Mesenchymal stem cell (in vitro differentiated cells and primary cell): Measurements from ENCODE around the gene C1QA.

ENCODE experiments used
- DNase-seq: peaks from one replicate; pipeline ENCODE4 v3.0.0-alpha.2; 2013
- H2AFZ ChIP-seq: one replicate; pipeline ENCODE4 v1.6.1; 2013; ENCODE audit warnings: low read depth, mild to moderate bottlenecking, control low read depth, inconsistent platforms, low read length, moderate library complexity
- H2AK5ac ChIP-seq: 2 replicates; pipeline ENCODE4 v1.6.1; 2013; ENCODE audit warnings: low read length, moderate library complexity, mild to moderate bottlenecking, inconsistent platforms; ENCODE audit not compliant: severe bottlenecking
- H2BK120ac ChIP-seq: one replicate; pipeline ENCODE4 v1.6.1; 2013; ENCODE audit warnings: low read depth, mild to moderate bottlenecking, inconsistent platforms, low read length, moderate library complexity
- H2BK12ac ChIP-seq, 2 experiments: one replicate each; pipeline ENCODE4 v1.6.1; 2013; ENCODE audit warnings: inconsistent platforms in 2 of 2, low read length in 2 of 2, mild to moderate bottlenecking in 2 of 2, moderate library complexity in 2 of 2, control low read depth in 1 of 2
- H2BK15ac ChIP-seq: one replicate; pipeline ENCODE4 v1.6.1; 2013; ENCODE audit warnings: mild to moderate bottlenecking, low read depth, inconsistent platforms; ENCODE audit not compliant: poor library complexity, severe bottlenecking
- H2BK5ac ChIP-seq: 2 replicates; pipeline ENCODE4 v1.6.1; 2013; ENCODE audit warnings: low read depth, mild to moderate bottlenecking, low read length, control low read depth, inconsistent platforms; ENCODE audit not compliant: poor library complexity, severe bottlenecking
- H3K14ac ChIP-seq, 2 experiments: one replicate each; pipeline ENCODE4 v1.6.1; 2013; ENCODE audit warnings: inconsistent platforms in 2 of 2, low read length in 2 of 2, control low read depth in 1 of 2, mild to moderate bottlenecking in 1 of 2, moderate library complexity in 1 of 2
- H3K18ac ChIP-seq, 2 experiments: one replicate each; pipeline ENCODE4 v1.6.1; 2013; ENCODE audit warnings: inconsistent platforms in 2 of 2, low read length in 2 of 2, control low read depth in 1 of 2, low read depth in 1 of 2, mild to moderate bottlenecking in 1 of 2
- H3K23ac ChIP-seq, 2 experiments: one replicate each; pipeline ENCODE4 v1.6.1; 2013; ENCODE audit warnings: inconsistent platforms in 2 of 2, low read length in 2 of 2, mild to moderate bottlenecking in 2 of 2, moderate library complexity in 2 of 2, control low read depth in 1 of 2
- H3K27ac ChIP-seq: 2 replicates; pipeline ENCODE4 v1.5.1; 2013; ENCODE audit warnings: mild to moderate bottlenecking, moderate library complexity, low read length, control low read depth, inconsistent platforms; ENCODE audit not compliant: poor library complexity, severe bottlenecking
- H3K27me3 ChIP-seq, 2 experiments: 2 replicates each; pipeline versions ENCODE4 v1.6.1 to v1.7.0; 2013; ENCODE audit warnings: low read length in 2 of 2, mild to moderate bottlenecking in 2 of 2, moderate library complexity in 2 of 2, control low read depth in 1 of 2, inconsistent platforms in 1 of 2; ENCODE audit not compliant: control insufficient read depth in 1 of 2, insufficient read depth in 1 of 2
- H3K36me3 ChIP-seq, 2 experiments: 2 replicates each; pipeline versions ENCODE4 v1.6.1 to v1.7.0; 2013; ENCODE audit warnings: low read length in 2 of 2, control low read depth in 1 of 2, inconsistent platforms in 1 of 2, low read depth in 1 of 2, mild to moderate bottlenecking in 1 of 2; ENCODE audit not compliant: insufficient read depth in 2 of 2, control insufficient read depth in 1 of 2
- H3K4ac ChIP-seq, 2 experiments: one replicate each; pipeline ENCODE4 v1.6.1; 2013; ENCODE audit warnings: inconsistent platforms in 2 of 2, low read length in 2 of 2, mild to moderate bottlenecking in 2 of 2, moderate library complexity in 2 of 2, control low read depth in 1 of 2, low read depth in 1 of 2
- H3K4me1 ChIP-seq: 2 replicates; pipeline ENCODE4 v1.6.1; 2013; ENCODE audit warnings: low read depth, low read length, control low read depth; ENCODE audit not compliant: control insufficient read depth, insufficient read depth
- H3K4me2 ChIP-seq: 2 replicates; pipeline ENCODE4 v1.6.1; 2013; ENCODE audit warnings: low read length, mild to moderate bottlenecking, inconsistent platforms; ENCODE audit not compliant: poor library complexity, severe bottlenecking
- H3K4me3 ChIP-seq, 2 experiments: 2 replicates each; pipeline versions ENCODE4 v1.5.1 to v1.7.0; 2013; ENCODE audit warnings: low read length in 2 of 2, mild to moderate bottlenecking in 2 of 2, control low read depth in 1 of 2, low read depth in 1 of 2; ENCODE audit not compliant: insufficient read depth in 1 of 2
- H3K79me1 ChIP-seq: replicated peaks from 2 replicates; pipeline ENCODE4 v1.6.1; 2013; ENCODE audit warnings: mild to moderate bottlenecking, control low read depth, low read length, inconsistent platforms; ENCODE audit not compliant: poor library complexity, severe bottlenecking
- H3K9ac ChIP-seq: 2 replicates; pipeline ENCODE4 v1.7.0; 2013; ENCODE audit warnings: mild to moderate bottlenecking, low read length, moderate library complexity
- H3K9me3 ChIP-seq: 2 replicates; pipeline ENCODE4 v1.7.0; 2013; ENCODE audit warnings: mild to moderate bottlenecking, low read length; ENCODE audit not compliant: control insufficient read depth
- H4K8ac ChIP-seq: one replicate; pipeline ENCODE4 v1.6.1; 2013; ENCODE audit warnings: inconsistent platforms, mild to moderate bottlenecking, low read length, moderate library complexity
- H4K91ac ChIP-seq: one replicate; pipeline ENCODE4 v1.6.1; 2013; ENCODE audit warnings: mild to moderate bottlenecking, low read length, inconsistent platforms
- WGBS: methylation state at CpG from one replicate; pipeline ENCODE4 v1.1.7; 2013; ENCODE audit warnings: mixed read lengths; 5-methylcytosine and 5-hydroxymethylcytosine counted together

C1QA gene

DNA sequence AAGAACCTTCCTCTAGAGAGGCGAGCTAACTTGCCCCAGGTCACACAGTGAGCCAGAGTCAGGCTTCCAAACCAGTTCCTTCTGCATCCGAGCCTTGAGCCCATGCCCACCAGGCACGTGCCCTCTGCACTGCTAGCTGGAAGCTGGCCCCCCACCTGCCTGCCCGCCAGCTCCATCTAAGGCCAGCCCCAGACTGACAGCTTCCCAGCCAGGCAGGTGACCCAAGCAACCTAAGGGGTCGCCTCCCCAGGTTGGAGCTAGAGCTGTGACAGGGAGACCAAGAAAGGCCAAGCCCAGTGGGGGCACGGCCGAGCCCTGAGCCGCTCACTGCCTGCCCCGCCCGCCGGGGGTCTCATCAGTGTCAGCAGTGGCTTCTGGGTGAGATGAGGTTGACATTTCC is 19.9 kb upstream of the C1QA start:
- 75% methylated on average over 11 of the region's 11 CpGs for WGBS
- Histone ChIP-seq H2AFZ (no peak overlapping the region), H3K23ac (no peak overlapping the region), H3K4me3 (no peak overlapping the region), H4K8ac (no peak overlapping the region), H3K4me2 (no peak overlapping the region), H3K36me3 (no peaks in the 10 kb centered on the region), H3K4ac (no peak overlapping the region), H3K27ac (no peak overlapping the region), H2BK5ac (no peak overlapping the region), H3K4me1 (no peaks in the 10 kb centered on the region), H3K14ac (no peak overlapping the region), H3K9ac (no peak overlapping the region), H2BK15ac (no peak overlapping the region), H3K27me3 (peaks cover 66 to 88% of the 10 kb centered on the region in 2 experiments), H3K18ac (no peak overlapping the region), H2AK5ac (no peak overlapping the region), H2BK12ac (no peak overlapping the region), H4K91ac (no peak overlapping the region), H3K9me3 (no peaks in the 10 kb centered on the region), H2BK120ac (no peak overlapping the region), H3K79me1 (no peaks in the 10 kb centered on the region)
- DNase-seq: no peak

DNA sequence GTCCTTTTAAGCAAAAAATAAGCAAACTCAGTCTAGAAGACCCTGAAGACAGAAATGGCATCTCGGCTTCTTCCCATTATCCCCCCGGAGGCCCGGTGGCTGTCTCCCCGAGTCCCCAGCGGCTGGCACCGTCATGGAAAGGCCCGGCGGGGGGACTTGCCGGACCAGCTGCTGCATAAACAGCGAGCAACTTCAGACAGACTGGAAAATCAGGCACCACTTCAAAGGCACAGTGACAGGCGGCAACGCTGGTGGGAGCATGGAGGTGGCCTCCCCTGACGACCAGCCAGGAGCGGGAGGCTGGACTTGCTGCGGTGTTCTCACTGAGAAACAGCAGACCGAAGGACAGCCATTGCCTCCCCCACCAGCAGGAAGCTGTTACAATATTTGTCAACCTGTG is 18.4 kb upstream of the C1QA start:
- peaks cover 73 to 89% of the 10 kb centered on the region in 2 experiments for H3K27me3 ChIP-seq
- H4K8ac ChIP-seq: no peak overlapping the region
- H3K36me3 ChIP-seq: no peaks in the 10 kb centered on the region
- DNase-seq: no peak
- no peak overlapping the region for H2BK5ac ChIP-seq
- H3K9me3 ChIP-seq: no peaks in the 10 kb centered on the region
- H3K4me2 ChIP-seq: no peak overlapping the region
- H2BK15ac ChIP-seq: no peak overlapping the region
- H2BK12ac ChIP-seq: no peak overlapping the region
- H3K4ac ChIP-seq: no peak overlapping the region
- no peak overlapping the region for H2AK5ac ChIP-seq
- no peak overlapping the region for H3K14ac ChIP-seq
- 78% methylated on average over 16 of the region's 16 CpGs for WGBS
- no peaks in the 10 kb centered on the region for H3K4me1 ChIP-seq
- H3K27ac ChIP-seq: no peak overlapping the region
- no peak overlapping the region for H3K4me3 ChIP-seq
- H2AFZ ChIP-seq: no peak overlapping the region
- H3K79me1 ChIP-seq: no peaks in the 10 kb centered on the region
- no peak overlapping the region for H3K18ac ChIP-seq
- no peak overlapping the region for H3K9ac ChIP-seq
- no peak overlapping the region for H3K23ac ChIP-seq
- no peak overlapping the region for H2BK120ac ChIP-seq
- no peak overlapping the region for H4K91ac ChIP-seq

DNA sequence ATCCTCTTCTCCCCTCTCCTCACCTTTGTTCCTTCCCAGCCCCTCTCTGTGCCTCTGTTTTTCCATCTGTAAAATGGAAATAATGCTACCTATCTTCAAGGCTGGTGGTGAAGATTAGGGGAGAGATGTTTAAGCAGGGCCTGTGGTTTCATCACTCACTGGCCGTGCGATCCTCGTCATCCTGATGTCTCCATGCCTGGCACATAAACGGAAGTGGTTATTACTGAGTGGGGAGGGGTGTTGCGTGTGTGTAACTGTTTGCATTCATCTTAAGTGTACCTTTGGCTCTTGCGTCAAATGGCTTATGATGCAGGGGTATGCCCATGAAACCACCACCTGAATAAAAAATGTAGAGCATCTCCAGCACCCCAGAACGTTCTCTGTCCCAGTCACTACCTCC is 17.2 kb upstream of the C1QA start:
- no peaks in the 10 kb centered on the region for H3K36me3 ChIP-seq
- no peak overlapping the region for H4K91ac ChIP-seq
- H2BK5ac ChIP-seq: no peak overlapping the region
- H2AK5ac ChIP-seq: no peak overlapping the region
- no peak overlapping the region for H3K18ac ChIP-seq
- H3K4me2 ChIP-seq: no peak overlapping the region
- no peak overlapping the region for H2BK15ac ChIP-seq
- no peak overlapping the region for H3K4ac ChIP-seq
- no peak overlapping the region for H2BK12ac ChIP-seq
- H3K9ac ChIP-seq: no peak overlapping the region
- peaks cover 61 to 86% of the 10 kb centered on the region in 2 experiments for H3K27me3 ChIP-seq
- no peak for DNase-seq
- no peak overlapping the region for H3K4me3 ChIP-seq
- no peak overlapping the region for H3K27ac ChIP-seq
- H3K14ac ChIP-seq: no peak overlapping the region
- H4K8ac ChIP-seq: no peak overlapping the region
- H2AFZ ChIP-seq: no peak overlapping the region
- H2BK120ac ChIP-seq: no peak overlapping the region
- H3K79me1 ChIP-seq: no peaks in the 10 kb centered on the region
- H3K4me1 ChIP-seq: no peaks in the 10 kb centered on the region
- no peak overlapping the region for H3K23ac ChIP-seq
- no peaks in the 10 kb centered on the region for H3K9me3 ChIP-seq
- WGBS: 82% methylated on average over 6 of the region's 7 CpGs

DNA sequence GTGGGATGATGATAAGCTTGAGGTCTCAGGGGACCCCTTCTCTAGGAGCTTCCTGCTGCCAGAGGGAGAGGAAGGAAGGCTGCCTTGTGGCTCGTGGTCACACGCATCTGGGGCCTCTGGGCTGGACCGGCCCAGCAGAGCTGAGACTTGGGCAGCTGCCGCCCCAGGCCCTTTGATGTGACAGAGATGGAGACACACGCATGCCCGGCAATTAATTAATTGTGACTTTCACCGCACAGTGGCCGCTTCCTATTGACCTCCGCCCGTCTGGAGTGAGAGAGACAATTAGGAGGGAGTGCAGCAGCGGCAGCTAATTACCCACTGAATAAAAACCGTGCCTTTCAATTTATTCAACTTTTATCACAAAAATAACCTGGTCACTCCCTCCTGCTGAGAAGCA is 16.6 kb upstream of the C1QA start:
- Histone ChIP-seq H3K4ac (no peak overlapping the region), H3K36me3 (no peaks in the 10 kb centered on the region), H3K79me1 (no peaks in the 10 kb centered on the region), H2BK12ac (no peak overlapping the region), H3K9ac (no peak overlapping the region), H3K9me3 (no peaks in the 10 kb centered on the region), H4K8ac (no peak overlapping the region), H3K27ac (no peak overlapping the region), H3K4me2 (no peak overlapping the region), H3K23ac (no peak overlapping the region), H3K4me1 (no peaks in the 10 kb centered on the region), H2BK120ac (no peak overlapping the region), H4K91ac (no peak overlapping the region), H3K18ac (no peak overlapping the region), H3K27me3 (peaks cover 57 to 85% of the 10 kb centered on the region in 2 experiments), H2AFZ (no peak overlapping the region), H2BK5ac (no peak overlapping the region), H3K4me3 (no peak overlapping the region), H2BK15ac (no peak overlapping the region), H3K14ac (no peak overlapping the region), H2AK5ac (no peak overlapping the region)
- DNase-seq: no peak
- WGBS: 95% methylated on average over 11 of the region's 12 CpGs
